ENCODE measurements around the gene AUH.

AUH gene

GRCh38 chr9:91188719-91189590 lies 172.8 kb downstream of the AUH start:
- TF ChIP-seq CTCF (IDR thresholded peaks at IDR 0.05; ENCODE audit: control insufficient read depth, extremely low read depth, insufficient read depth): no peak
- no peak overlapping the region for H3K4me3 ChIP-seq (ENCODE audit: low read depth, low read length)
- no peak for DNase-seq (ENCODE audit: low read depth)

GRCh38 chr9:91187965-91188344 lies 173.8 kb downstream of the AUH start:
- H3K4me3 ChIP-seq (ENCODE audit: low read depth, low read length): no peak overlapping the region
- no peak for DNase-seq (ENCODE audit: low read depth)

GRCh38 chr9:91187311-91187964 lies 174.3 kb downstream of the AUH start:
- H3K4me3 ChIP-seq (ENCODE audit: low read depth, low read length): no peak overlapping the region
- TF ChIP-seq CTCF (IDR thresholded peaks at IDR 0.05; ENCODE audit: control insufficient read depth, extremely low read depth, insufficient read depth): no peak
- DNase-seq (ENCODE audit: low read depth): no peak

More at GRCh38 chr9:91187965-91188344, 173.8 kb downstream of the AUH start:
- TF ChIP-seq CTCF (IDR thresholded peaks at IDR 0.05; ENCODE audit: control insufficient read depth, extremely low read depth, insufficient read depth): no peak

- TF ChIP-seq CTCF (IDR thresholded peaks at IDR 0.05; ENCODE audit: control insufficient read depth, extremely low read depth, insufficient read depth): no peak
- no peak for DNase-seq (ENCODE audit: low read depth)
- H3K4me3 ChIP-seq (ENCODE audit: low read depth, low read length): no peak overlapping the region
These were observed 175.0 kb downstream of the AUH start for GRCh38 chr9:91186632-91187108.

- TF ChIP-seq CTCF (IDR thresholded peaks at IDR 0.05; ENCODE audit: control insufficient read depth, extremely low read depth, insufficient read depth): no peak
- H3K4me3 ChIP-seq (ENCODE audit: low read depth, low read length): no peak overlapping the region
- DNase-seq (ENCODE audit: low read depth): no peak
These were observed 176.4 kb downstream of the AUH start for GRCh38 chr9:91185193-91185886.

- no peak overlapping the region for H3K4me3 ChIP-seq (ENCODE audit: low read depth, low read length)
- no peak for TF ChIP-seq CTCF (IDR thresholded peaks at IDR 0.05; ENCODE audit: control insufficient read depth, extremely low read depth, insufficient read depth)
- no peak for DNase-seq (ENCODE audit: low read depth)
These were observed 179.1 kb downstream of the AUH start for GRCh38 chr9:91182429-91183225.

All from LNCaP clone FGC (cell line).